Endothelial cell of umbilical vein (primary cell): ENCODE measurements around the gene UBE3D. TPM values are rescaled to one million over a fixed set of nuclear protein-coding genes. Genes with fewer than 3 reads are reported as not detected.

Experiments used
- BruUV-seq: library from RNA; stranded (reverse); fragments of 400-500 nt; replicated peaks from 2 replicates; lab custom pipeline; 2021; lab: Mats Ljungman, UMichigan
- CTCF ChIA-PET: fragments of 300-600, 350-600 bp; sonication (Branson Sonifier 250); formaldehyde crosslinking; loops from one replicate; lab custom pipeline; 2021; ENCODE audit warnings: antibody characterized with exemption, inconsistent platforms; lab: Charles Lee
- POLR2A ChIA-PET: fragments of 300-600, 350-600 bp; sonication (Branson Sonifier 250); formaldehyde crosslinking; loops from one replicate; lab custom pipeline; 2021; ENCODE audit warnings: antibody characterized with exemption, inconsistent platforms; lab: Charles Lee
- DNase-seq: peaks from one replicate; pipeline ENCODE4 v3.0.0-alpha.2; 2011; ENCODE audit warnings: low read depth, low spot score
- FAIRE-seq: peaks from 2 replicates; lab custom pipeline; 2011; peaks lifted over from hg19 to GRCh38; lab: Jason Lieb, UNC
- H2AFZ ChIP-seq: 2 replicates; pipeline ENCODE4 v1.6.0; 2012; ENCODE audit warnings: low read depth, low read length, control low read depth, inconsistent platforms
- H3K27ac ChIP-seq: 2 replicates; pipeline ENCODE4 v1.5.1; 2011; ENCODE audit warnings: low read depth, mild to moderate bottlenecking, control low read depth, low read length, moderate library complexity; ENCODE audit not compliant: insufficient read depth
- H3K27me3 ChIP-seq, 2 experiments: 2 replicates each; pipeline versions ENCODE4 v1.6.0 to v1.6.1; 2011; ENCODE audit warnings: low read length in 2 of 2, mixed read lengths in 1 of 2; ENCODE audit not compliant: control insufficient read depth in 2 of 2, insufficient read depth in 2 of 2
- H3K36me3 ChIP-seq, 2 experiments: 2 replicates in 1 of 2; 3 replicates in 1 of 2; pipeline ENCODE4 v1.5.1; 2011; ENCODE audit warnings: low read length in 2 of 2, mild to moderate bottlenecking in 1 of 2, moderate library complexity in 1 of 2; ENCODE audit not compliant: control insufficient read depth in 2 of 2, insufficient read depth in 2 of 2; ENCODE audit errors: extremely low read depth in 1 of 2
- H3K4me1 ChIP-seq: 3 replicates; pipeline ENCODE4 v1.5.1; 2011; ENCODE audit warnings: mild to moderate bottlenecking, low read length; ENCODE audit not compliant: control insufficient read depth, insufficient read depth; ENCODE audit errors: extremely low read depth
- H3K4me2 ChIP-seq: 2 replicates; pipeline ENCODE4 v1.6.1; 2011; ENCODE audit warnings: low read length, control low read depth, mixed read lengths; ENCODE audit not compliant: insufficient read depth
- H3K4me3 ChIP-seq, 3 experiments: fragments of 200-600 bp in 1 of 3; sonication (generic), shearing (Covaris generic) in 1 of 3; replicated peaks in 1 of 3; 2 replicates each; pipeline ENCODE4 v1.5.1; 2011 to 2016; ENCODE audit warnings: control low read depth in 3 of 3, low read length in 3 of 3, mild to moderate bottlenecking in 2 of 3, inconsistent platforms in 1 of 3, low read depth in 1 of 3, moderate library complexity in 1 of 3; ENCODE audit not compliant: insufficient read depth in 1 of 3
- H3K79me2 ChIP-seq: 2 replicates; pipeline ENCODE4 v1.6.0; 2012; ENCODE audit warnings: low read length, inconsistent platforms; ENCODE audit not compliant: control insufficient read depth, insufficient read depth
- H3K9ac ChIP-seq: replicated peaks from 2 replicates; pipeline ENCODE3; 2011; ENCODE audit warnings: low read length, control low read depth; ENCODE audit not compliant: insufficient read depth; ENCODE audit errors: extremely low read depth
- H3K9me1 ChIP-seq: replicated peaks from 3 replicates; pipeline ENCODE4 v1.6.0; 2011; ENCODE audit warnings: mild to moderate bottlenecking, low read length; ENCODE audit not compliant: control insufficient read depth, insufficient read depth; ENCODE audit errors: extremely low read depth
- H3K9me3 ChIP-seq: replicated peaks from 2 replicates; pipeline ENCODE4 v1.5.1; 2012; ENCODE audit warnings: low read length, inconsistent platforms; ENCODE audit not compliant: control insufficient read depth, insufficient read depth
- H4K20me1 ChIP-seq: replicated peaks from 2 replicates; pipeline ENCODE3; 2011; ENCODE audit warnings: mild to moderate bottlenecking, low read length; ENCODE audit not compliant: control insufficient read depth, insufficient read depth; ENCODE audit errors: extremely low read depth
- EZH2 ChIP-seq: IDR thresholded peaks from 2 replicates; pipeline ENCODE4 v1.6.1; 2012; ENCODE audit warnings: borderline replicate concordance, low read depth, mild to moderate bottlenecking, moderate library complexity, low read length, inconsistent platforms; ENCODE audit not compliant: severe bottlenecking
- FOS ChIP-seq: IDR thresholded peaks from 2 replicates; pipeline ENCODE4 v1.6.1; 2011; ENCODE audit warnings: mild to moderate bottlenecking, low read length, moderate library complexity, borderline replicate concordance; ENCODE audit not compliant: insufficient read depth
- GATA2 ChIP-seq: IDR thresholded peaks from 2 replicates; pipeline ENCODE4 v1.7.0; 2011; ENCODE audit warnings: low read depth, mild to moderate bottlenecking, moderate library complexity, mixed read lengths, low read length; ENCODE audit not compliant: insufficient read length, insufficient read depth
- JUN ChIP-seq: IDR thresholded peaks from 2 replicates; pipeline ENCODE4 v1.6.1; 2011; ENCODE audit warnings: borderline replicate concordance, low read depth; ENCODE audit not compliant: insufficient read length, insufficient read depth
- MYC ChIP-seq: IDR thresholded peaks from one replicate; pipeline ENCODE4 v1.6.1; 2011; ENCODE audit warnings: mild to moderate bottlenecking, low read depth, low read length
- POLR2A ChIP-seq: IDR thresholded peaks from 2 replicates; pipeline ENCODE4 v1.6.1; 2012; ENCODE audit warnings: low read depth, mild to moderate bottlenecking, control low read depth, low read length
- POLR2AphosphoS5 ChIP-seq: IDR thresholded peaks from 2 replicates; pipeline ENCODE4 v1.6.1; 2012; ENCODE audit warnings: low read depth, mild to moderate bottlenecking, control low read depth, low read length, moderate library complexity; ENCODE audit not compliant: insufficient read depth
- dilution Hi-C: fragments of 300-500 bp; cut with MboI; formaldehyde crosslinking; loops from one replicate; pipeline ENCODE4 v1.15.0; 2019; ENCODE audit warnings: low sequenced_read_pairs; ENCODE audit not compliant: extremely low pct_ligation_motif_present
- intact Hi-C: fragments of 100-400 bp; cut with micrococcal nuclease; formaldehyde crosslinking; loops from one replicate; pipeline ENCODE4 v1.10.0; 2022
- polyA plus RNA-seq, 4 experiments: library from polyadenylated mRNA; depleted of rRNA in 3 of 4; stranded (reverse) in 3 of 4; unstranded in 1 of 4; fragments of >200 nt; gene quantifications; 2 replicates each; pipeline versions ENCODE4 v1.2.1 to v1.2.3, GENCODE V29; 2011 to 2012; ENCODE audit warnings: missing spikeins in 1 of 4
- total RNA-seq: library from RNA; stranded (reverse); gene quantifications from 2 replicates; pipeline ENCODE4 v1.2.3, GENCODE V29; 2021
- TF ChIP-seq, protein P1 (sequence below): IDR thresholded peaks from 2 replicates; pipeline ENCODE4 v1.6.1; 2011; ENCODE audit not compliant: insufficient read depth, insufficient read length
- TF ChIP-seq, protein P2 (sequence below), 2 donors: IDR thresholded peaks; 1 replicate in 1 of 2; 2 replicates in 1 of 2; pipeline ENCODE4 v1.5.1; 2011; ENCODE audit warnings: low read length in 2 of 2, mild to moderate bottlenecking in 2 of 2, moderate library complexity in 2 of 2, control low read depth in 1 of 2, inconsistent platforms in 1 of 2, low read depth in 1 of 2; ENCODE audit not compliant: insufficient read depth in 1 of 2; ENCODE audit errors: extremely low read depth in 1 of 2

UBE3D gene
- total and polyA plus RNA-seq, 2 donors (not counting 3 experiments of a cell fraction or from before 2014, with no cell fraction given) = 1.9 to 6.2 TPM

- Histone ChIP-seq H3K9me3 (no peaks in the 10 kb centered on the region), H4K20me1 (no peaks in the 10 kb centered on the region), H3K4me1 (no peaks in the 10 kb centered on the region), H3K4me2 (no peak overlapping the region), H3K9me1 (no peaks in the 10 kb centered on the region), H3K79me2 (no peaks in the 10 kb centered on the region), H3K9ac (no peak overlapping the region), H3K27ac (no peak overlapping the region), H3K36me3 (no peaks in the 10 kb centered on the region), H2AFZ (no peak overlapping the region), H3K4me3 (no peak overlapping the region), H3K27me3 (no peaks in the 10 kb centered on the region)
- peak; percentile 6 for DNase-seq
- FAIRE-seq = no peak
- POLR2A ChIA-PET = no interaction called here
- TF ChIP-seq GATA2 (no peak), POLR2AphosphoS5 (no peak), POLR2A (no peak)
- TF ChIP-seq, protein P1, sequence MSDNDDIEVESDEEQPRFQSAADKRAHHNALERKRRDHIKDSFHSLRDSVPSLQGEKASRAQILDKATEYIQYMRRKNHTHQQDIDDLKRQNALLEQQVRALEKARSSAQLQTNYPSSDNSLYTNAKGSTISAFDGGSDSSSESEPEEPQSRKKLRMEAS = no peak
- CTCF ChIA-PET = interaction anchor here (1.1 to 1.5 kb wide), 2 partner anchors 14 to 581 kb away, joined by 4 to 6 read pairs; no protein-coding TSS in a partner anchor
- dilution Hi-C loops = no loop called here
- BruUV-seq = no TSS peak
- intact Hi-C loops = no loop called here
These were observed 76.7 kb downstream of the UBE3D start for GRCh38 chr6:82988930-82989351.

DNA sequence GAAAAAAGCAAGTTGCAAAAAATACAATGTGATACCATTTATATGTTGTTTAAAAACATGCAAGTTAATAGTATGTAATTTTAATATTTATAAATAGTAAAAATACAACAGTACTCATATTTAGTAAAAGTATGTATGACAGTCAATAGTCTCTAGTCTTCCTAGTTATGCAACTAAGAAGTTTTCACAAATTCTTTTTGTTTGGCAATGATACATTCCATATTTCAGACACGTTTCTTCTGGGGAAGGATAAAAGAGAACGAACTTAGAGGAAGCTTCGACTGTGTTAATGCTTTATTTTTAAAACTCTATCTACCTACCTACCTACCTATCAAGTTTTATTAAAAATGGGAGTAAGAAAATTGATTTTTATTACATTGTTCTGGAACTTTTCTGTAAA, 77.7 kb downstream of the UBE3D start:
- FAIRE-seq (no peak), DNase-seq (no peak)
- Histone ChIP-seq H3K27ac (no peak overlapping the region), H3K4me3 (no peak overlapping the region), H3K4me1 (no peaks in the 10 kb centered on the region), H3K9me3 (no peaks in the 10 kb centered on the region), H3K4me2 (no peak overlapping the region), H3K27me3 (no peaks in the 10 kb centered on the region), H3K79me2 (no peaks in the 10 kb centered on the region), H3K36me3 (no peaks in the 10 kb centered on the region), H2AFZ (no peak overlapping the region), H3K9me1 (no peaks in the 10 kb centered on the region), H3K9ac (no peak overlapping the region), H4K20me1 (no peaks in the 10 kb centered on the region)
- no peak for TF ChIP-seq FOS
- TF ChIP-seq, protein P1 = no peak
- TF ChIP-seq, protein P2, sequence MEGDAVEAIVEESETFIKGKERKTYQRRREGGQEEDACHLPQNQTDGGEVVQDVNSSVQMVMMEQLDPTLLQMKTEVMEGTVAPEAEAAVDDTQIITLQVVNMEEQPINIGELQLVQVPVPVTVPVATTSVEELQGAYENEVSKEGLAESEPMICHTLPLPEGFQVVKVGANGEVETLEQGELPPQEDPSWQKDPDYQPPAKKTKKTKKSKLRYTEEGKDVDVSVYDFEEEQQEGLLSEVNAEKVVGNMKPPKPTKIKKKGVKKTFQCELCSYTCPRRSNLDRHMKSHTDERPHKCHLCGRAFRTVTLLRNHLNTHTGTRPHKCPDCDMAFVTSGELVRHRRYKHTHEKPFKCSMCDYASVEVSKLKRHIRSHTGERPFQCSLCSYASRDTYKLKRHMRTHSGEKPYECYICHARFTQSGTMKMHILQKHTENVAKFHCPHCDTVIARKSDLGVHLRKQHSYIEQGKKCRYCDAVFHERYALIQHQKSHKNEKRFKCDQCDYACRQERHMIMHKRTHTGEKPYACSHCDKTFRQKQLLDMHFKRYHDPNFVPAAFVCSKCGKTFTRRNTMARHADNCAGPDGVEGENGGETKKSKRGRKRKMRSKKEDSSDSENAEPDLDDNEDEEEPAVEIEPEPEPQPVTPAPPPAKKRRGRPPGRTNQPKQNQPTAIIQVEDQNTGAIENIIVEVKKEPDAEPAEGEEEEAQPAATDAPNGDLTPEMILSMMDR (IDR thresholded peaks at IDR 0.05; ENCODE audit: extremely low read depth in 1 of 2, insufficient read depth in 1 of 2, low read depth in 1 of 2, low read length in 2 of 2) = no peak
- no peak for TF ChIP-seq JUN
- no peak for TF ChIP-seq EZH2
- no peak for TF ChIP-seq POLR2AphosphoS5
- no peak for TF ChIP-seq MYC
- no peak for TF ChIP-seq POLR2A
- no peak for TF ChIP-seq GATA2
- ChIA-PET CTCF (interaction anchor here (1.5 kb wide), 1 partner anchor 13 kb away, joined by 6 read pairs; no protein-coding TSS in a partner anchor), POLR2A (no interaction called here)
- intact Hi-C loops (no loop called here), dilution Hi-C loops (no loop called here)
- no TSS peak for BruUV-seq
